PC-9 (cell line): ENCODE measurements around the gene SLC25A28.

Source experiments
- CTCF ChIP-seq: fragments of 200-600 bp; sonication (generic); conservative IDR thresholded peaks from 2 replicates; pipeline ENCODE4 v1.6.1; 2017; ENCODE audit warnings: mixed run types, antibody characterized with exemption, mild to moderate bottlenecking, moderate library complexity
- EZH2 ChIP-seq: fragments of 200-600 bp; sonication (generic); IDR thresholded peaks from 2 replicates; pipeline ENCODE4 v1.8.0; 2017; ENCODE audit warnings: antibody characterized with exemption, low read depth

- TF ChIP-seq CTCF = no peak
- no peak for TF ChIP-seq EZH2
Observed at GRCh38 chr10:99631496-99631895, 11.3 kb upstream of the SLC25A28 start.
